HepG2 (cell line): Measurements from ENCODE around the gene CAMTA1. TPM values are rescaled to one million over a fixed set of nuclear protein-coding genes. Genes with fewer than 3 reads are reported as not detected.

Experiments used
- ATAC-seq: fragments of 200-7000 bp; cut with Tn5 transposase; 3 replicates; pipeline ENCODE4 v1.9.1; 2020; ENCODE audit warnings: mild to moderate bottlenecking, moderate library complexity
- BruUV-seq: library from RNA; stranded (reverse); fragments of 400-500 nt; replicated peaks from 2 replicates; lab custom pipeline; 2021; lab: Mats Ljungman, UMichigan
- CTCF ChIA-PET: fragments of 300-600 bp; formaldehyde crosslinking; extraction: SDS; loops from one replicate; lab custom pipeline; 2021; ENCODE audit warnings: low total read pairs, inconsistent platforms, low intra/inter-chr PET ratio; lab: Yijun Ruan, JAX
- POLR2A ChIA-PET: fragments of 350-600 bp; sonication (Branson Sonifier 250); formaldehyde crosslinking; loops from one replicate; lab custom pipeline; 2020; ENCODE audit warnings: antibody characterized with exemption, inconsistent platforms; lab: Yijun Ruan, JAX
- DNase-seq: peaks from one replicate; pipeline ENCODE4 v3.0.0-alpha.2; 2015; ENCODE audit warnings: low spot score
- FAIRE-seq: peaks from 3 replicates; lab custom pipeline; 2011; peaks lifted over from hg19 to GRCh38; lab: Jason Lieb, UNC
- H2AFZ ChIP-seq: one replicate; pipeline ENCODE4 v1.6.1; 2011; ENCODE audit warnings: low read length, inconsistent platforms
- H3K27ac ChIP-seq: fragments of 300-600 bp; 3 replicates; pipeline ENCODE4 v1.8.0; 2011; ENCODE audit warnings: mixed run types, mild to moderate bottlenecking, mixed read lengths, low read length, inconsistent platforms; ENCODE audit not compliant: insufficient read depth; ENCODE audit errors: extremely low read length
- H3K27me3 ChIP-seq, 2 experiments: fragments of 200-600 bp in 1 of 2; 2 replicates in 1 of 2; 3 replicates in 1 of 2; pipeline versions ENCODE4 v1.6.0 to v1.8.0; 2011; ENCODE audit warnings: low read length in 2 of 2, mild to moderate bottlenecking in 2 of 2, moderate library complexity in 2 of 2, inconsistent platforms in 1 of 2; ENCODE audit not compliant: insufficient read depth in 2 of 2, control insufficient read depth in 1 of 2
- H3K36me3 ChIP-seq, 2 experiments: fragments of 200-600 bp in 1 of 2; replicated peaks in 1 of 2; 2 replicates in 1 of 2; 3 replicates in 1 of 2; pipeline versions ENCODE4 v1.5.1 to v1.8.0; 2011; ENCODE audit warnings: low read length in 2 of 2, inconsistent platforms in 1 of 2; ENCODE audit not compliant: insufficient read depth in 2 of 2, control insufficient read depth in 1 of 2
- H3K4me1 ChIP-seq: 2 replicates; pipeline ENCODE4 v1.5.1; 2012; ENCODE audit warnings: low read length, inconsistent platforms; ENCODE audit not compliant: insufficient read depth
- H3K4me2 ChIP-seq: 2 replicates; pipeline ENCODE4 v1.6.0; 2011; ENCODE audit warnings: low read depth, low read length, inconsistent platforms
- H3K4me3 ChIP-seq, 3 experiments: fragments of 200-600 bp in 1 of 3; sonication (generic), shearing (Covaris generic) in 1 of 3; replicated peaks in 1 of 3; 2 replicates each; pipeline ENCODE4 v1.5.1; 2011 to 2016; ENCODE audit warnings: low read length in 3 of 3, inconsistent platforms in 2 of 3, low read depth in 2 of 3, mild to moderate bottlenecking in 2 of 3, control low read depth in 1 of 3, mixed read lengths in 1 of 3; ENCODE audit not compliant: insufficient read depth in 1 of 3
- H3K79me2 ChIP-seq: one replicate; pipeline ENCODE4 v1.6.1; 2011; ENCODE audit warnings: low read length, inconsistent platforms; ENCODE audit not compliant: insufficient read depth
- H3K9ac ChIP-seq: 2 replicates; pipeline ENCODE4 v1.6.0; 2011; ENCODE audit warnings: mild to moderate bottlenecking, low read depth, low read length, inconsistent platforms; ENCODE audit not compliant: insufficient read depth
- H3K9me3 ChIP-seq: 2 replicates; pipeline ENCODE4 v1.5.1; 2012; ENCODE audit warnings: mild to moderate bottlenecking, low read length
- H4K20me1 ChIP-seq: 2 replicates; pipeline ENCODE4 v1.6.0; 2011; ENCODE audit warnings: inconsistent platforms, mild to moderate bottlenecking, low read length, moderate library complexity; ENCODE audit not compliant: insufficient read depth
- AKNA ChIP-seq: sonication (generic); formaldehyde crosslinking; IDR thresholded peaks from 2 replicates; pipeline ENCODE4 v1.4.0; 2020; ENCODE audit warnings: missing genetic modification reagents, borderline replicate concordance
- CEBPB ChIP-seq: IDR thresholded peaks from 2 replicates; pipeline ENCODE4 v1.6.1; 2011; ENCODE audit warnings: low read depth, low read length, improper control_type of control experiment, borderline replicate concordance
- HHEX ChIP-seq: IDR thresholded peaks from 2 replicates; pipeline ENCODE4 v1.6.1; 2016; ENCODE audit warnings: control low read depth
- HIVEP1 ChIP-seq: sonication (generic); formaldehyde crosslinking; IDR thresholded peaks from 2 replicates; pipeline ENCODE4 v1.4.0; 2020; ENCODE audit warnings: mild to moderate bottlenecking, missing genetic modification reagents
- MTF1 ChIP-seq: sonication (generic); formaldehyde crosslinking; IDR thresholded peaks from 2 replicates; pipeline ENCODE4 v1.5.0; 2020; ENCODE audit warnings: missing genetic modification reagents
- REPIN1 ChIP-seq: sonication (generic); formaldehyde crosslinking; IDR thresholded peaks from 2 replicates; pipeline ENCODE4 v1.8.0; 2022; ENCODE audit warnings: missing genetic modification reagents, low read depth, mild to moderate bottlenecking, borderline replicate concordance
- SP140L ChIP-seq: sonication (generic); formaldehyde crosslinking; IDR thresholded peaks from 2 replicates; pipeline ENCODE4 v1.4.0; 2020; ENCODE audit warnings: missing genetic modification reagents, borderline replicate concordance
- SRF ChIP-seq: IDR thresholded peaks from 2 replicates; pipeline ENCODE4 v1.6.1; 2011; ENCODE audit warnings: mild to moderate bottlenecking, low read depth, low read length, moderate library complexity
- ZC3H13 ChIP-seq: sonication (generic); formaldehyde crosslinking; IDR thresholded peaks from 2 replicates; pipeline ENCODE4 v1.8.1; 2023; ENCODE audit warnings: mild to moderate bottlenecking, missing genetic modification reagents, moderate library complexity
- ZFP90 ChIP-seq: sonication (generic); formaldehyde crosslinking; IDR thresholded peaks from 2 replicates; pipeline ENCODE4 v1.8.0; 2022; ENCODE audit warnings: missing genetic modification reagents, mild to moderate bottlenecking, inconsistent platforms, borderline replicate concordance
- ZNF672 ChIP-seq: sonication (generic); formaldehyde crosslinking; IDR thresholded peaks from 2 replicates; pipeline ENCODE4 v1.8.1; 2022; ENCODE audit warnings: missing genetic modification reagents
- WGBS: methylation state at CpG from one replicate; pipeline ENCODE4 v1.1.6; 2017; ENCODE audit warnings: low lambda C conversion rate; 5-methylcytosine and 5-hydroxymethylcytosine counted together
- in situ Hi-C: cut with HindIII; loops from 2 replicates; pipeline ENCODE4 v1.10.0; 2017; ENCODE audit warnings: low pct_unique_long_range_greater_than_20kb; ENCODE audit not compliant: extremely low pct_ligation_motif_present
- intact Hi-C: fragments of 100-400 bp; cut with micrococcal nuclease; formaldehyde crosslinking; loops from one replicate; pipeline ENCODE4 v1.10.0; 2022; ENCODE audit not compliant: unreplicated experiment
- polyA plus RNA-seq, 8 experiments: library from polyadenylated mRNA; depleted of rRNA in 3 of 8; stranded (reverse) in 7 of 8; unstranded in 1 of 8; fragments of >200 nt; fragmentation: Illumina TruSeq in 4 of 8; extraction: Trizol in 4 of 8; gene quantifications; 2 replicates each; pipeline versions ENCODE4 v1.2.1 to v1.2.3, GENCODE V29; 2011 to 2016; ENCODE audit warnings: low read depth in 4 of 8, missing spikeins in 1 of 8, mixed read lengths in 1 of 8; ENCODE audit not compliant: insufficient read depth in 1 of 8
- total RNA-seq, 5 experiments: library from RNA; depleted of rRNA; stranded (reverse); fragments of >200 nt; fragmentation: Illumina TruSeq; extraction: Trizol; gene quantifications; 2 replicates each; pipeline ENCODE4 v1.2.3, GENCODE V29; 2016; ENCODE audit warnings: low read depth in 1 of 5
- TF ChIP-seq, protein P1 (sequence below), 2 experiments: sonication (generic) in 1 of 2; formaldehyde crosslinking in 1 of 2; IDR thresholded peaks; 2 replicates each; pipeline versions ENCODE4 v1.6.1 to v1.9.0; 2014 to 2022; ENCODE audit warnings: antibody characterized with exemption in 1 of 2, borderline replicate concordance in 1 of 2, inconsistent platforms in 1 of 2, low read depth in 1 of 2, missing genetic modification reagents in 1 of 2

CAMTA1 gene
- total and polyA plus RNA-seq, 2 of the 13 experiments (the other 11 are each of a cell fraction or from before 2014, with no cell fraction given) = 25.0 to 36.4 TPM

GRCh38 chr1:7628273-7628672, 843.0 kb downstream of the CAMTA1 start:
- H2AFZ ChIP-seq = no peak overlapping the region
- ChIA-PET CTCF (no interaction called here), POLR2A (no interaction called here)
- no peak overlapping the region for H3K4me3 ChIP-seq
- in situ Hi-C loops = loop anchor here (25.0 kb wide), 1 partner anchor 566 kb away; no protein-coding TSS in a partner anchor
- 0% methylated on average over 3 of the region's 4 CpGs for WGBS
- ATAC-seq = no peak
- no peaks in the 10 kb centered on the region for H3K9me3 ChIP-seq
- intact Hi-C loops = no loop called here
- peaks cover 20 to 73% of the 10 kb centered on the region in 2 experiments; a peak in 4 of 5 replicates for H3K27me3 ChIP-seq
- H3K4me2 ChIP-seq = no peak overlapping the region
- no peaks in the 10 kb centered on the region for H4K20me1 ChIP-seq
- no peaks in the 10 kb centered on the region for H3K4me1 ChIP-seq
- H3K79me2 ChIP-seq = no peaks in the 10 kb centered on the region
- H3K9ac ChIP-seq = no peak overlapping the region
- no peak for DNase-seq
- H3K27ac ChIP-seq = no peak overlapping the region
- BruUV-seq = no TSS peak
- no peak for FAIRE-seq
- no peaks in the 10 kb centered on the region for H3K36me3 ChIP-seq
- TF ChIP-seq MTF1 (CRISPR knock-in tag) (no peak), ZC3H13 (no peak), SRF (no peak), ZNF672 (CRISPR knock-in tag) (no peak), AKNA (CRISPR knock-in tag) (no peak), CEBPB (no peak), HHEX (CRISPR knock-in tag) (no peak), HIVEP1 (no peak), REPIN1 (CRISPR knock-in tag) (no peak), SP140L (no peak), ZFP90 (CRISPR knock-in tag) (no peak)
- TF ChIP-seq, protein P1, sequence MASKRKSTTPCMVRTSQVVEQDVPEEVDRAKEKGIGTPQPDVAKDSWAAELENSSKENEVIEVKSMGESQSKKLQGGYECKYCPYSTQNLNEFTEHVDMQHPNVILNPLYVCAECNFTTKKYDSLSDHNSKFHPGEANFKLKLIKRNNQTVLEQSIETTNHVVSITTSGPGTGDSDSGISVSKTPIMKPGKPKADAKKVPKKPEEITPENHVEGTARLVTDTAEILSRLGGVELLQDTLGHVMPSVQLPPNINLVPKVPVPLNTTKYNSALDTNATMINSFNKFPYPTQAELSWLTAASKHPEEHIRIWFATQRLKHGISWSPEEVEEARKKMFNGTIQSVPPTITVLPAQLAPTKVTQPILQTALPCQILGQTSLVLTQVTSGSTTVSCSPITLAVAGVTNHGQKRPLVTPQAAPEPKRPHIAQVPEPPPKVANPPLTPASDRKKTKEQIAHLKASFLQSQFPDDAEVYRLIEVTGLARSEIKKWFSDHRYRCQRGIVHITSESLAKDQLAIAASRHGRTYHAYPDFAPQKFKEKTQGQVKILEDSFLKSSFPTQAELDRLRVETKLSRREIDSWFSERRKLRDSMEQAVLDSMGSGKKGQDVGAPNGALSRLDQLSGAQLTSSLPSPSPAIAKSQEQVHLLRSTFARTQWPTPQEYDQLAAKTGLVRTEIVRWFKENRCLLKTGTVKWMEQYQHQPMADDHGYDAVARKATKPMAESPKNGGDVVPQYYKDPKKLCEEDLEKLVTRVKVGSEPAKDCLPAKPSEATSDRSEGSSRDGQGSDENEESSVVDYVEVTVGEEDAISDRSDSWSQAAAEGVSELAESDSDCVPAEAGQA (IDR thresholded peaks at IDR 0.05; ENCODE audit: low read depth) = no peak
- TF ChIP-seq, protein P1 (CRISPR knock-in tag; IDR thresholded peaks at IDR 0.05; ENCODE audit: borderline replicate concordance) = no peak
